ENCODE measurements around the gene DDX46.

- TF ChIP-seq, protein P1, sequence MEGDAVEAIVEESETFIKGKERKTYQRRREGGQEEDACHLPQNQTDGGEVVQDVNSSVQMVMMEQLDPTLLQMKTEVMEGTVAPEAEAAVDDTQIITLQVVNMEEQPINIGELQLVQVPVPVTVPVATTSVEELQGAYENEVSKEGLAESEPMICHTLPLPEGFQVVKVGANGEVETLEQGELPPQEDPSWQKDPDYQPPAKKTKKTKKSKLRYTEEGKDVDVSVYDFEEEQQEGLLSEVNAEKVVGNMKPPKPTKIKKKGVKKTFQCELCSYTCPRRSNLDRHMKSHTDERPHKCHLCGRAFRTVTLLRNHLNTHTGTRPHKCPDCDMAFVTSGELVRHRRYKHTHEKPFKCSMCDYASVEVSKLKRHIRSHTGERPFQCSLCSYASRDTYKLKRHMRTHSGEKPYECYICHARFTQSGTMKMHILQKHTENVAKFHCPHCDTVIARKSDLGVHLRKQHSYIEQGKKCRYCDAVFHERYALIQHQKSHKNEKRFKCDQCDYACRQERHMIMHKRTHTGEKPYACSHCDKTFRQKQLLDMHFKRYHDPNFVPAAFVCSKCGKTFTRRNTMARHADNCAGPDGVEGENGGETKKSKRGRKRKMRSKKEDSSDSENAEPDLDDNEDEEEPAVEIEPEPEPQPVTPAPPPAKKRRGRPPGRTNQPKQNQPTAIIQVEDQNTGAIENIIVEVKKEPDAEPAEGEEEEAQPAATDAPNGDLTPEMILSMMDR (IDR thresholded peaks at IDR 0.05; ENCODE audit: low read depth, low read length), result no peak
- TF ChIP-seq EZH2phosphoT487 (IDR thresholded peaks at IDR 0.05; ENCODE audit: low read depth), result no peak
Observed at GRCh38 chr5:134813827-134814226, 55.2 kb downstream of the DDX46 start.
